IPS DF 6.9 (cell line): ENCODE data around the gene ATG2A.

Source experiments
- DNase-seq: peaks from one replicate; pipeline ENCODE4 v3.0.0-alpha.2; 2013; ENCODE audit warnings: low read depth, low spot score
- H3K27ac ChIP-seq: one replicate; pipeline ENCODE4 v1.5.1; 2013; ENCODE audit warnings: low read length, control low read depth
- H3K27me3 ChIP-seq: 2 replicates; pipeline ENCODE4 v1.6.1; 2013; ENCODE audit warnings: mild to moderate bottlenecking, low read length; ENCODE audit not compliant: control insufficient read depth, insufficient read depth
- H3K36me3 ChIP-seq: 2 replicates; pipeline ENCODE4 v1.6.1; 2013; ENCODE audit warnings: low read length; ENCODE audit not compliant: control insufficient read depth, insufficient read depth
- H3K4me1 ChIP-seq: 2 replicates; pipeline ENCODE4 v1.6.1; 2013; ENCODE audit warnings: low read length; ENCODE audit not compliant: control insufficient read depth, insufficient read depth
- H3K4me3 ChIP-seq: 2 replicates; pipeline ENCODE4 v1.5.1; 2013; ENCODE audit warnings: mild to moderate bottlenecking, low read length
- H3K9me3 ChIP-seq: 2 replicates; pipeline ENCODE4 v1.6.1; 2013; ENCODE audit warnings: low read length, inconsistent platforms; ENCODE audit not compliant: control insufficient read depth, insufficient read depth
- WGBS: extraction: QIAGEN DNeasy Blood & Tissue Kit; methylation state at CpG from one replicate; pipeline ENCODE4 v1.1.7; 2013; ENCODE audit warnings: mixed read lengths, missing lambda C conversion rate; ENCODE audit not compliant: insufficient read length, insufficient coverage; 5-methylcytosine and 5-hydroxymethylcytosine counted together

Gene ATG2A

DNA sequence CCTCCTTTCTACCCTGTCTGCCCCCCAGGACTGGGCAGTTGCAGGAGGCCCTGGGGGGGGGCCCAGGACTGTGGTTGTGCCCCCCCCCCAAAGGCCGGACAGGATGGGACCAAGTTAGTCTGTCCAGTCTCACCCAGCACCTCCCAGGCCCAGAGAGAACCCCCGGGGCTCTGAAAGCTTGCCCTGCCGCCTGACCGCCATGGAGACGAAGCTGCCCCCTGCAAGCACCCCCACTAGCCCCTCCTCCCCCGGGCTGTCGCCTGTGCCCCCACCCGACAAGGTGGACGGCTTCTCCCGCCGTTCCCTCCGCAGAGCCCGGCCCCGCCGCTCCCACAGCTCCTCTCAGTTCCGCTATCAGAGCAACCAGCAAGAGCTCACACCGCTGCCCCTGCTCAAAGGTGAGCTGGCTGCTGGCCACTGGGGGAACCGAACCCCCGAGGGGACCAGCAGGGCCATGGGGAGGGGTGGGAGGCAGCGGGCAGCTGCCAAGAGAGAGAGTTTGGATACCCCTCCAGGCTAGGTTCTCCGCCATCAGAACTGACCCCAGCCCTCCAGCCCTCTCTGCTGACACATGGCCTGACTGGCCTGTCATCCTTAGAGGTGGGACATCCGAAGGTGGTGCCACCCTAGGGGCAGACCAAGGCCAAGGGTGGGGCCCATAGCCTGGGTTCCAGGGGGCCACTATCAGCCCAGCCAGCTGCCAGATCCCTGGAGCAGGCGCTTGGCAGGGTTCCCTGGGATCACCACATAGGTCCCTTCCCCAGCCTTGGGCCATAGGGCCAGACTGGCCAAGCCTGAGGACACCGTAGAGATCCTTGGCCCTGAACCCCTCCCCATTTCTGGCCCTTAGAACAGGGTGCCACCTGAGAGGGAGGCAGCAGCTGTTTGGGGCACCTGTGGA is 8.8 kb upstream of the ATG2A start:
- no peak overlapping the region; the same call in 1 of the 2 replicates for H3K4me3 ChIP-seq
- peaks cover 1% of the 10 kb centered on the region; the same call in 1 of the 2 replicates for H3K4me1 ChIP-seq
- no peaks in the 10 kb centered on the region for H3K9me3 ChIP-seq
- 0 out of 2 replicates have a peak, but pooled peaks cover 2% of the 10 kb centered on the region for H3K36me3 ChIP-seq
- no peaks in the 10 kb centered on the region for H3K27me3 ChIP-seq
- no CpG with 5 or more reads among the region's 24 CpGs for WGBS
- no peak overlapping the region for H3K27ac ChIP-seq
- DNase-seq = no peak

DNA sequence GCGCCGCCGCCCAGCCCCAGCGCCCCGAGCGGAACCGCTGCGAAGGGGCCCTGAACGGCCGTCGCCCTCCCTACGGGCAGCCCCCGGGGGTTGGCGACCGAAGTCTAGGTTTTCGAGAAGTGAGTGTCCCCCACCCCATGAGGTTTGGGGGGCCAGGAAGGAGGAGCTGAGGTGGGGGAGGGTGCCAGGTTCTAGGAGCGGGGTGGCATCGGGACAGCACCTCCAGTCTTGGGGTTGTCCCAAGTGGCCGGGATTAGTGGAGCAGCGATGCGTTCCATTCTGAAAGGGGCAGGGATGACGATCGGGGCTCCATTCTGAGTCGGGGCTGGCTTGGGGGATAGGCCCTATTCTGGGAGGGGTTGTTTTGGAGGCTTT is 7.9 kb upstream of the ATG2A start:
- Histone ChIP-seq H3K9me3 (no peaks in the 10 kb centered on the region), H3K4me3 (peak overlapping the region; percentile 57; the same call in 1 of the 2 replicates), H3K36me3 (no peaks in the 10 kb centered on the region), H3K27ac (no peak overlapping the region), H3K4me1 (peaks cover 1% of the 10 kb centered on the region; the same call in 1 of the 2 replicates), H3K27me3 (no peaks in the 10 kb centered on the region)
- no CpG with 5 or more reads among the region's 24 CpGs for WGBS
- DNase-seq = no peak

DNA sequence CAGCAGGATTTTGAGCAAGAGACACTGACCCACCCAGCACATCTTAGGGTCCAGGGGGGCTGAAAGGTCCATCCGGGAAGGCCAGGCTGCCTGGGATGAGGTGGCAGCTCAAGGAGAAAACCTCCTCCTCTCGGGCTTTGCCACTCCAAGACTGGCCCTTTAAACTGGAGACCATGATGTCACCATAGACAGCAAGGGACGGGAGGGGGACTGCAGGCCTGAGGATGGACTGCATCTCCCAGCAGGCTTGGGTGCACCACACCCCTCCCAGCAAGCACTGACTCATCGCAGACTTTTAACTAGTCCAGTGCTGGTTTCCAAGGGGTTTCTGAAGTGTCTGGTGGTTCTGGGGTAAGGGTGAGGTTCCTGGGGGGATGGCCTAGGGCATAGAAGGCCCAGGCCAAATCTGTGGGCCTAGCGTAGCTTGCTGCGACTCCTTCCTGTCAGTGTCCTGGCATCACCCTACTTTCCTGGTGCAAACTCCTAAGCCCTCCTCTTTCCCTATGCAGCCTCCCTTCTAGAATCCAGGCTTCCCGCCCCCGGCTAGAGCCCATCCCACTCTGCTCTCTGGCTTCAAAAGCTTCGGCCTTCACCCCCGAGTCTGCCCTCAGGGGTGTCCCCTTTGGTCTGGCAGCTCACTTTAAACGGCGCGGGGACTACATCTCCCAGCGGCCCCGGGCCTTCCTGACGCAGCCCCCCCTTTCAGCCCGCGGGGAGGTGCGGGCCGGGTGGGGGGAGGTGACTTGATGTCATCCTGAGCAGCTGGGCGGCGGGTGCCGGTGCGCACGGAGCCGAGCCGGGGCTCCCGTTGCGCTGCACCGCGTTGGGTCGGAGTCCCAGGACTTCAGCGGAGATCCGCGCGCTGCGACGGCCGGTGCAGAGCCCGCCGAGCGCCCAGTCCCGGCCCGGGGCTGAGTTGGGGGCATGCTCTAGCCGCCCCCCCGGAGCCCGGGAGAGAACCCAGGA is 7.2 kb upstream of the ATG2A start, which contains the start of gene PPP2R5B:
PPP2R5B (plus strand) TSS at position 746 of the 966 bp plus-strand sequence. CDS start 1,046 bp downstream, outside the sequence.
- WGBS = no CpG with 5 or more reads among the region's 47 CpGs
- peak; percentile 66 for DNase-seq
- Histone ChIP-seq H3K27ac (no peak within 1 kb of the TSS), H3K4me1 (peaks cover 1% of the 10 kb centered on the region; the same call in 1 of the 2 replicates), H3K36me3 (no peaks in the 10 kb centered on the region), H3K27me3 (no peaks in the 10 kb centered on the region), H3K4me3 (peak within 1 kb of the TSS; percentile 57; the same call in 1 of the 2 replicates), H3K9me3 (no peaks in the 10 kb centered on the region)

DNA sequence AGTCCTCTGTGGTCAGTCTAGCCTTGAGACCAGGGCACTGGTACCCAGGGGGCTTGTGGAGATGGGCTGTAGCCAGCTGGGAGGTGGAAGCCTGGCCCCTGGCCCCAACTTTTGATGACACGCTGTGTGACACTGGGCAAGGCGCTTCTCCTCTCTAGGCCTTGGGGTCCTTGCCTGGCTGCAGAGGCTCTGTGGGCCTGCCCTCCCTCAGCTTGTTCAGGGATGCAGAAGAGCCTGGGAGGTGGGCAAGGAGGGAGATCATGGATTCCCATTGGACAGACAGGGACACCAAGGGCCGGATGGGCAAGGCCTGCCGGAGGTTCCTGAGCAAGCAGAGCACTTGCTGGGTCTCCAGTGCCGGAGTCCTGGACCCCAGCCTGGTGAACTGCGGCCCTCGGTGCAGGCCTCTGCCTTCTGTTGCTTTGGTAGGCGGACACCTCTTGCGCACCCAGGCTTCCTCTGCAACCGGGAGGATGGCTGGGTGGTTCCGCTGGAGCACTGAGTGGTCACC is 6.2 kb upstream of the ATG2A start:
- Histone ChIP-seq H3K4me1 (peaks cover 1% of the 10 kb centered on the region; the same call in 1 of the 2 replicates), H3K36me3 (no peaks in the 10 kb centered on the region), H3K27ac (no peak overlapping the region), H3K27me3 (no peaks in the 10 kb centered on the region), H3K4me3 (no peak overlapping the region), H3K9me3 (no peaks in the 10 kb centered on the region)
- no CpG with 5 or more reads among the region's 11 CpGs for WGBS
- no peak for DNase-seq

DNA sequence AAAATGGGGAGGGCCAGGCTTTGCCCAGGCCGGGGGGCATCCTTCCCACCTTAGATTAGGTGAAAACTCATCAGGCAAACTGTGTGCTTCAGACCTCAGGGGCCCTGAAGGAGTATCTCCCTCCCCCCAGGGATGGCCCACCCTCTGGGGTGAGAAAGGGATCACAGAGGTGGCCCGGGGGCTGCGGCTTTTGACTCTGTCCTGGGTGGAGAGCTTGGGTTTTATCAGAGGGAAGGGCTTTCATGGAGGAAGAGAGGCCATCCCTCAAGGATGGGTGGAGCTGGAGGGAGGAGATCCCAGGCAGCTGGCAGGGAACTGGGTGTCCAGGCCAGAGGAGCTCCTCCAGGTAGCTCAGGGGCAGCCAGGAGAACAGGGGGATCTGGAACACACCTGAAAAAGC is 4.4 kb upstream of the ATG2A start:
- H3K27me3 ChIP-seq = no peaks in the 10 kb centered on the region
- no peaks in the 10 kb centered on the region for H3K9me3 ChIP-seq
- no CpG with 5 or more reads among the region's 3 CpGs for WGBS
- no peaks in the 10 kb centered on the region for H3K36me3 ChIP-seq
- H3K4me1 ChIP-seq = peaks cover 1% of the 10 kb centered on the region; the same call in 1 of the 2 replicates
- H3K4me3 ChIP-seq = no peak overlapping the region
- no peak overlapping the region for H3K27ac ChIP-seq
- no peak for DNase-seq

DNA sequence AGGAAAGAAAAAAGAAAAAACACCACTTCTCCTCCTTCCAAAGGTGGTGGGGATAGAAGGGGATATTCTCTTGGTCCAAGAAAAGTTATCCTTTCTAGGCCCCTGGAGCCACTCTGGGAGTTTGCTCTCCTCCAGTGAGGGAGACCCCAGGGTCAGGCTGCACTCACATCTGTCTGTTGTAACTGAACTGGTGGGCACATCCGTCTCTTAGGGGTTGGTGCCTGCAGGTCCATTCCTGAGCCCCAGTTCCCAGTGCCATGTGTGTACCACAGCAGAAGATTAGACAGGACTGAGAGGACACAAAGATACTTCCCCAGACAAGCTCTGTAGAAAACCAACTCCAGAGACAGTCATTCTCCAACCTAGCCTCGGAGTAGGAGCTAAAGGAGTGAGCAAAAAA is 3.1 kb upstream of the ATG2A start:
- no peaks in the 10 kb centered on the region for H3K9me3 ChIP-seq
- no peaks in the 10 kb centered on the region for H3K36me3 ChIP-seq
- WGBS = no CpG with 5 or more reads among the region's 2 CpGs
- peaks cover 1% of the 10 kb centered on the region; the same call in 1 of the 2 replicates for H3K4me1 ChIP-seq
- no peak for DNase-seq
- H3K27ac ChIP-seq = no peak overlapping the region
- H3K27me3 ChIP-seq = no peaks in the 10 kb centered on the region
- H3K4me3 ChIP-seq = no peak overlapping the region

DNA sequence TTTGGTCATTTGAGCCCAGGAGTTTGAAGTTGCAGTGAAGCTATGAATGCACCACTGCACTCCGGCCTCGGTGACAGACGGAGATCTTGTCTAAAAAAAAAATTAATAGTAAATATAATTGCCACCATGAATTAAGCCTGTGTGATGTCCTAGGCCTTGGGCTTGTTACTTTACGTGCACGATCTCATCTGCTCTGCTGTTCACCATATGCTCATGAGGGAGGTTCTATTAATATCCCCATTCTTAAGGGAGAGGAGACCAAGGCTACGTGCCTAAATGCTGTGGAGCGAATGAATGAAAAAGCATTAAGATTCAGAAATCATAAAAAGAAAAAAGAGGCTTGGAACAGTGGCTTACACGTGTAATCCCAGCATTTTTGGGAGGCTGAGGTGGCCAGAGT is 2.6 kb upstream of the ATG2A start:
- no peak overlapping the region for H3K27ac ChIP-seq
- no peaks in the 10 kb centered on the region for H3K9me3 ChIP-seq
- DNase-seq = no peak
- peaks cover 1% of the 10 kb centered on the region; the same call in 1 of the 2 replicates for H3K4me1 ChIP-seq
- WGBS = no CpG with 5 or more reads among the region's 8 CpGs
- H3K27me3 ChIP-seq = no peaks in the 10 kb centered on the region
- no peaks in the 10 kb centered on the region for H3K36me3 ChIP-seq
- no peak overlapping the region for H3K4me3 ChIP-seq

DNA sequence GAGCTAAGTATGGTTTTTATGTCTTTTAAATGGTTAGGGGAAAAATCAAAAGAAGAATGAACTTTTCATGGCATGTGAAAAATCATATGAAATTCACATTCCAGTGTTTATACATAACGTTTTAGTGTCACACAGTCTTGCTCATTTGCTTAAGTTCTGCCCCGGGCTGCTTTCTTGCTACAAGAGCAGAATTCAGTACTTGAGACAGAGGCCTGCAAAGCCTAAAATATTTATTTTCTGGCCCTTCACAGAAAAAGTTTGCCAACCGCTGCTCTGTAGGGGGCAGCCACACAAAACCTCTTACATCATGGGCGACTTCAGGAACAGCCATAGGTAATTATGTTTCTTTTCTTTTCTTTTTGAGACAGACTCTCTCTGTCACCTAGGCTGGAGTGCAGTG is 1.0 kb upstream of the ATG2A start:
- Histone ChIP-seq H3K4me3 (no peak overlapping the region; the same call in 1 of the 2 replicates), H3K27me3 (no peaks in the 10 kb centered on the region), H3K36me3 (peaks cover 8% of the 10 kb centered on the region; the same call in 1 of the 2 replicates), H3K9me3 (no peaks in the 10 kb centered on the region), H3K27ac (no peak overlapping the region), H3K4me1 (no peaks in the 10 kb centered on the region; the same call in 1 of the 2 replicates)
- DNase-seq = no peak
- WGBS = no CpG with 5 or more reads among the region's 4 CpGs

DNA sequence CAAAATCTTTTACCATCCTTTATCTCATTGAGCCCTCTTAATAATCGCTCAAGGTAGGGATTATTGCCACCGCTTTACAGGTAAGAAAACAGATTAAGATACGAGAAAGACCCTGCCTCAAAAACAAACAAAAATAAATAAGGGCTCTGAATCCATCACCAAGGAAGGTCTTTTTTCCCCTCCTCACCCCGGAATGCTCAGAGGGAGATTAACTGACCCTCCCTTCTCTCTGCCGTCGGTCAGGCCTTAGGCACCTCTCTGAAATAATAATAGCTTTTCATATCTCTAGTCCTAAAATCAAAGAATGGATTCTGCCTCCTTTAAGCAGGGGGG is 620 bp upstream of the ATG2A start:
- Histone ChIP-seq H3K4me3 (peak overlapping the region; percentile 32; the same call in 1 of the 2 replicates), H3K27me3 (no peaks in the 10 kb centered on the region), H3K27ac (no peak overlapping the region), H3K36me3 (peaks cover 9% of the 10 kb centered on the region; the same call in 1 of the 2 replicates), H3K9me3 (no peaks in the 10 kb centered on the region), H3K4me1 (no peaks in the 10 kb centered on the region; the same call in 1 of the 2 replicates)
- WGBS = no CpG with 5 or more reads among the region's 6 CpGs
- no peak for DNase-seq
